GM13977 (cell line): ENCODE measurements around the gene NANOS3.

Source experiments
- DNase-seq: peaks from one replicate; pipeline ENCODE4 v3.0.0; 2012; ENCODE audit warnings: low spot score
- CTCF ChIP-seq: IDR thresholded peaks from 2 replicates; pipeline ENCODE4 v1.5.1; 2012; ENCODE audit warnings: mild to moderate bottlenecking, control low read depth; ENCODE audit not compliant: insufficient read depth; ENCODE audit errors: extremely low read depth, missing control alignments
- in situ Hi-C: fragments of 300-500 bp; cut with MboI; formaldehyde crosslinking; loops from one replicate; pipeline ENCODE4 v1.12.0; 2022; ENCODE audit warnings: low sequenced_read_pairs, low pct_unique_long_range_greater_than_20kb, mixed read lengths, inconsistent platforms; ENCODE audit not compliant: unreplicated experiment

NANOS3 gene

GRCh38 chr19:13843104-13843921 lies 33.6 kb upstream of the NANOS3 start:
- DNase-seq = no peak
- in situ Hi-C loops = no loop called here
- TF ChIP-seq CTCF = no peak

- no peak for DNase-seq
- in situ Hi-C loops = no loop called here
- no peak for TF ChIP-seq CTCF
Observed at GRCh38 chr19:13844130-13844631, 32.8 kb upstream of the NANOS3 start.

GRCh38 chr19:13846557-13847406 lies 30.2 kb upstream of the NANOS3 start:
- peak; percentile 96 for DNase-seq
- TF ChIP-seq CTCF = no peak
- in situ Hi-C loops = no loop called here

- peak; percentile 82 for DNase-seq
- in situ Hi-C loops = no loop called here
- no peak for TF ChIP-seq CTCF
Observed at GRCh38 chr19:13847407-13848339, 29.3 kb upstream of the NANOS3 start.

GRCh38 chr19:13848340-13848677 lies 28.6 kb upstream of the NANOS3 start:
- no peak for DNase-seq
- in situ Hi-C loops = no loop called here
- TF ChIP-seq CTCF = no peak
